NCI-H2196 treated with DMSO at 0.1 percent for 48 hours (cell line): ENCODE data around the gene HCN2.

Source experiments
- DNase-seq: peaks from one replicate; lab custom pipeline; 2025; ENCODE audit not compliant: unreplicated experiment; lab: John Stamatoyannopoulos, UW

Gene HCN2

DNA sequence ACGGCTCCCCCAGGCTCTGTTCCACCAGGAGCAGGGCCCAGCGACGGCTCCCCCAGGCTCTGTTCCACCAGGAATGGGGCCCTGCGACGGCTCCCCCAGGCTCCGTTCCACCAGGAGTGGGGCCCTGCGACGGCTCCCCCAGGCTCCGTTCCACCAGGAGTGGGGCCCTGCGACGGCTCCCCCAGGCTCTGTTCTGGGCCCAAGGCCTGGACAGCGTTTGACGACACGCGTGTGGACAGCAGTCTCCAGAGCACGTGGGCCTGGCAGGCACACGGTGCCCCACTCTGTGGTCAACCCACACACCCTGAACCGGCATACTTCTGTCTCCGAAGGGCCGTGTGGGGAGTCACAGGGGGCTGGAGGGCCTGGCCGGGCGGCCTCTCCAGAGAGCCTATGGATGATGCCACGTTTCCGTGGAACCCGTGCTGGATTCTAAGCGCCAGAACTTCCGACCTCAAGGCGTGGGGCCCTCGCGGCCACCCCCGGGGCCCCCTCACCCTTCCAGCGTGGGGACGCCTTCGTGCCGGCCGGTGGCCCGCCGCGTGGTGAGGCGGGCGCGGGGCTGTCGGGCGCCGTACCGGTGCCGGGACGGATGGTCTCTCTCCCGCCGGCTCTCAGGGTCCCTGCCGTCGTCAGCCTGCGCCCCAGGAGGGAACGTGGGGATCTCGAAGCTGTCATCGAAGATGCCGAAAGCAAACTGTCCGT lies 61.6 kb downstream of the HCN2 start:
- no peak for DNase-seq

DNA sequence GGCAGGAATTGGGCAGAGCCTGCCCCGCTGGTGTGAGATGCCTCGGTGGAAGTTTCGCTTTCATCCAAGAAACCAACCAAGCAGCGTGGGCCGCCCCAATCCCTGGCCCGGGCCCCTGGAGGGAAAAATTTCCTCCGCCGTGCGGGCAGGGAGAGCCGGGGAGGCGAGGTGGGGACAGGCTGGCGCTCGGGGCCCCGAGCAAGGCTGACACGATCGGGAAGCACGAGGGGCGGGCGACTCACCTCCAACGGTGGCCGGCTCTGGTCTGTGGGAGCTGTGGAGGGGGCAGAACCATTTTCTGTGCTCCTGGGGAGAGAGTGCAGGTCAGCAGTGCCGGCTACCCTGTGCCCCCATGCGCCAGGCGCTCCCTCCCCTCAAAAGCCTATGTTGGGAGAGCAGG lies 62.3 kb downstream of the HCN2 start:
- no peak for DNase-seq

GRCh38 chr19:652467-653389 lies 63.0 kb downstream of the HCN2 start:
- no peak for DNase-seq

GRCh38 chr19:653425-653824 lies 63.7 kb downstream of the HCN2 start:
- DNase-seq: no peak

DNA sequence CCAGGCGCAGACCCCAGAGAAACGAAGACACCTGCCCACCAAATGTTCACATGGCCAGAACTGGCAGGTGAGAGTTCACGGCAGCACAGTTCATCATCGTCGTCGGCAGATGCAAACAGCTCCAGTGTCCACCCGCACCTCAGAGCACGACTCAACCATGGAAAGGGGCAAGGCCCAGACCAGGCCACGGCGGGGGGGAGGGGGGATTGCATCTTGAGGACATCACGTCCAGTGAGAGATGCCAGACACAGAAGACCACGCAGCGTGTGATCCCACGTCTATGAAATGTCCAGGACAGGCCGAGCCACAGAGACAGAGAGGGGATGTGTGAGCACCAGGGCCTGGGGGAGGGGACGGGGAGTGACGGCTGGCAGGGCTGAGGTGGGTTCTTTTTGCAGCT lies 66.0 kb downstream of the HCN2 start:
- DNase-seq: no peak

- no peak for DNase-seq
These were observed 67.3 kb downstream of the HCN2 start for GRCh38 chr19:656751-657559.

DNA sequence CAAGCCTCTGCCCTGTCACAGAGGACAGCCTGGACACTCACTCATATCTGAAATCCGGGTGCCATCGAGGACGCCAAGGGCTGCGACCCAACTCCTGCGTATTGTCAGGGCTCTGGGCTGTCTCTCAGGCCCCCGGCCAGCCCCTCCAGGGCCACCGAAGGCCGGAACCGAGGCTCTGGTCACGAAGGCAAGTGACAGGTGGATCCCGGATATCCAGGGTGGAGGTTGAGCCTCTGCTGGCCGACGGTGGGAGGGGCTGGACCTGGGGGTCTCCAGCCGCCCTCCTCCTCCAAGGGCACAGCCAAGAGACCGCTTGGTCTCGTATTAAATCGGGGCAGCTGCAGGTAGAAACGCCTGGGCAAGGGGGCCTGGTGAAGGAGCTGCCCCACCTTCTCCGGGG lies 67.9 kb downstream of the HCN2 start:
- DNase-seq: no peak

DNA sequence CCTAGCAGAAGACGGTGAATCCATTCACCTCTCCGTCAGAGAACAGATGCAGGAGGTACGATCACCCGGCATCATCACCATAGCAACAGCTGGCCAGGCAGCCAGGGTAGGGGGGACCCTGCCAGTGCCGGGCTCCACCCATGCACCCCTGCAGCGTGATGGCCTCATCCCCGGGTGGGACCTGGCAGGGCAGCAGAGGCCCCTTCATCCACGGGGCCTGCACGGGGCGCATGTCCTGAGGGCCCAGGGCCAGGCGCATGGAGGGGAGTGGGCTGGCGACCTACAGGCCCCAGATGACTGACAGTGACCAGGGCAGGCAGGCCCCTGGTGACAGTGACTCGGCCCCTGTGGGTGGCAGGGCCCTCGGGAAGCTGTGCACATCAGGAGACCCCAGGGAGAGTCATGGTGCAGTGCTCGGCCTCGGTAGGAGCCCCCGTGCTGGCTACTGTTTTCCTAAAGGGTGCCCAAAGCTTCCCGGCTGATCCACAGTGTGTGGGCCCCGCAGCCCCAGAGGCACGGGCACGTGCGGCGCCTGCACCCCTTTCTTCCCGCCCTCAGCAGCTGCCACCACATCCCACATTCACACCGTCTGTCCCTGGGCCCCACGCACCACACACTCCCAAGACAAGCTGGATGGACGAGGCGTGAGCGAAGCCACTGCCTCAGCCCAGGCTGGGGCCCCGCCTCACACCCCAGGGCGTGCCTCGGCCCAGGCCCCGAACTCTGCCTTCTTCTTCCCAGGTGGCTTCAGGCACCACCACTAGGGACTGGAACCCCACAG lies 68.6 kb downstream of the HCN2 start:
- DNase-seq: no peak

- no peak for DNase-seq
These were observed 69.5 kb downstream of the HCN2 start for GRCh38 chr19:658916-659839.

- DNase-seq: no peak
These were observed 71.2 kb downstream of the HCN2 start for GRCh38 chr19:660793-661426.

GRCh38 chr19:661427-662196 lies 71.9 kb downstream of the HCN2 start:
- DNase-seq: no peak

GRCh38 chr19:662207-662961 lies 72.7 kb downstream of the HCN2 start:
- no peak for DNase-seq

DNA sequence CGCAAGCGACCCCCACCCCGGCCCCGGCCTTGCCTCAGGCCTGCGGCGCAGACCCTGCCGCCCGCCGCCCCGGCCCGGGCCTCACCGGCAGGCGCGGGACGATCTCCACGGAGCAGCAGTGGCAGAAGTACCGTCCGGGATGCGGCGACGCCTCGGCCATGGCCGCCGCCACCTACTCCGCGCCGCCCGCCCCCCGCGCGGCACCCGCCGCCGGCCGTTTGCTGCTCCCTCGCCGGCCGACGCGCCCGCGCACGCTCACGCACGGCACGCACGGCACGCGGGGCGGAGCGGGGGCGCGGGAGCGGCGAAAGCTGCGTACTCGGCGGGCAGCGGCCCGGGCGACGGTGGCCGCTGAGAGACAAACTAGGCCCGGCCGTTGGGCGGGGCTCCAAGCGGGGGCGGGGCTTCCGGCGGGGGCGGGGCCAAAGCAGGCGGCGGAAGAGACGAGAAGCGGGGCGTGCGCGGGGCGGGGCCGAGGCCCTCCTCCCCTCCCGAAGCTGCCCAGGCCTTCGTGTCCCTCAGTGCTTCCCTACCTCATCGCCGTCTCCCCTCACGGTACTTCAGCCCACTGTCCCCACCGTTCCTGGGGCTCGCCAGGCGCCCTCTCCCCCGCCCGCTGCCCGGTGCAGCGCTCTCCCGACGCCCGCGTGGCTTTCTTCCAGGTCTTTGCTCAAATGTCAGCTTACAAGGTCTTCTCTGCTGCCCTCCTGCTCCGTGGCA lies 73.4 kb downstream of the HCN2 start, which contains the start of gene RNF126:
Gene RNF126 (minus strand): TSS at position 253 of the 720 bp plus-strand sequence. CDS start 93 bp downstream, at position 160.
- peak; percentile 82 for DNase-seq

DNA sequence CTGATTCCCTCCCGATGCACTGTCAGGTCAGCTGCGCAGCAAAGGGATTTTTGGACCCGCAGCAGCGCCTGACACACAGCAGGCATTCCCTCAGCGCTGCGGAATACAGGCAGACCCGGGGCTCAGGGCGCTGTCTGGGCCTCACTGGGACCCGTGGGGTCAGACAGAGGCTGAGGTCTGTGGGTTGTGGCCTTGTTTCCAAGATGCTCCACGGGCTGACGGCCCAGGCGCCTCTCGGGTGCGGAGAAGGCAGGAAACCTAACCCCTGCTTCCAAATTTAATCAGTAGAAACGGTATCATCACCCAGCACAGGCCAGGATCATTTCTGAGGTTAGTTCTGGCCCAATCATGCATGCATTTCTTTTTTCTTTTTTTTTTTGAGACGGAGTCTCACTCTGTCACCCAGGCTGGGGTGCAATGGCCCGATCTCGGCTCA lies 74.0 kb downstream of the HCN2 start:
- no peak for DNase-seq

- DNase-seq: peak; percentile 73
These were observed 75.3 kb downstream of the HCN2 start for GRCh38 chr19:664913-665443.
